CD8-positive, alpha-beta memory T cell (primary cell): Measurements from ENCODE around the gene SPTY2D1. TPM values are rescaled to one million over a fixed set of nuclear protein-coding genes. Genes with fewer than 3 reads are reported as not detected.
"Not testable (repeated sequence)": the region's sequence is repeated elsewhere in the genome, so short reads cannot be mapped to it uniquely, and the experiment has no call there.

Experiments used
- CTCF ChIA-PET: fragments of 350-600 bp; sonication (Branson Sonifier 250); formaldehyde crosslinking; loops from one replicate; lab custom pipeline; 2021; ENCODE audit warnings: antibody characterized with exemption; lab: Charles Lee
- POLR2A ChIA-PET: fragments of 350-600 bp; sonication (Branson Sonifier 250); formaldehyde crosslinking; loops from one replicate; lab custom pipeline; 2021; ENCODE audit warnings: antibody characterized with exemption; lab: Charles Lee
- DNase-seq, 5 donors: peaks; one replicate each; pipeline versions ENCODE4 v3.0.0 to v3.0.0-alpha.2; 2020 to 2022; ENCODE audit warnings: mixed read lengths in 1 of 5
- H3K27ac ChIP-seq: one replicate; pipeline ENCODE4 v1.7.0; 2013; ENCODE audit warnings: low read depth, mild to moderate bottlenecking, low read length, moderate library complexity
- H3K27me3 ChIP-seq: 2 replicates; pipeline ENCODE4 v1.7.0; 2013; ENCODE audit warnings: low read length, mild to moderate bottlenecking; ENCODE audit not compliant: insufficient read depth, poor library complexity, severe bottlenecking
- H3K36me3 ChIP-seq: 2 replicates; pipeline ENCODE4 v1.7.0; 2013; ENCODE audit warnings: mild to moderate bottlenecking, low read length, moderate library complexity; ENCODE audit not compliant: insufficient read depth
- H3K4me1 ChIP-seq: 2 replicates; pipeline ENCODE4 v1.7.0; 2013; ENCODE audit warnings: mild to moderate bottlenecking, low read length, moderate library complexity; ENCODE audit not compliant: insufficient read depth
- H3K4me3 ChIP-seq: 2 replicates; pipeline ENCODE4 v1.7.0; 2013; ENCODE audit warnings: mild to moderate bottlenecking, low read length
- H3K9me3 ChIP-seq: 2 replicates; pipeline ENCODE4 v1.7.0; 2013; ENCODE audit warnings: mild to moderate bottlenecking, low read length
- H3K27ac Mint-ChIP-seq, 8 donors: one replicate each; pipeline ENCODE4 v1.8.0; 2020 to 2021; ENCODE audit warnings: mixed read lengths in 8 of 8, mild to moderate bottlenecking in 6 of 8, inconsistent platforms in 3 of 8, moderate library complexity in 3 of 8
- H3K27me3 Mint-ChIP-seq, 2 donors: one replicate each; pipeline ENCODE4 v1.8.0; 2020 to 2021; ENCODE audit warnings: mixed read lengths in 2 of 2, mild to moderate bottlenecking in 1 of 2, moderate library complexity in 1 of 2
- H3K36me3 Mint-ChIP-seq, 3 donors: one replicate each; pipeline ENCODE4 v1.8.0; 2020 to 2021; ENCODE audit warnings: mixed read lengths in 3 of 3, inconsistent platforms in 1 of 3, mild to moderate bottlenecking in 1 of 3
- H3K4me1 Mint-ChIP-seq, 3 donors: one replicate each; pipeline ENCODE4 v1.8.0; 2020 to 2021; ENCODE audit warnings: mixed read lengths in 3 of 3, inconsistent platforms in 1 of 3, mild to moderate bottlenecking in 1 of 3
- H3K4me3 Mint-ChIP-seq, 7 donors: one replicate each; pipeline ENCODE4 v1.8.0; 2020 to 2021; ENCODE audit warnings: mixed read lengths in 7 of 7, mild to moderate bottlenecking in 6 of 7, moderate library complexity in 4 of 7, inconsistent platforms in 2 of 7
- H3K9me3 Mint-ChIP-seq, 5 donors: one replicate each; pipeline ENCODE4 v1.8.0; 2020 to 2022; ENCODE audit warnings: mixed read lengths in 5 of 5, mild to moderate bottlenecking in 3 of 5, moderate library complexity in 2 of 5, inconsistent platforms in 1 of 5
- polyA plus RNA-seq: library from polyadenylated mRNA; unstranded; fragments of 300-500 nt; fragmentation: Illumina TruSeq; gene quantifications from one replicate; pipeline ENCODE4 v1.2.3, GENCODE V29; 2021
- total RNA-seq, 2 experiments: library from RNA; stranded (reverse); gene quantifications; one replicate each; pipeline ENCODE4 v1.2.3, GENCODE V29; 2021

Gene SPTY2D1
- total and polyA plus RNA-seq, 3 experiments from 2014 or later, result 10.6 to 27.3 (median 23.7) TPM

DNA sequence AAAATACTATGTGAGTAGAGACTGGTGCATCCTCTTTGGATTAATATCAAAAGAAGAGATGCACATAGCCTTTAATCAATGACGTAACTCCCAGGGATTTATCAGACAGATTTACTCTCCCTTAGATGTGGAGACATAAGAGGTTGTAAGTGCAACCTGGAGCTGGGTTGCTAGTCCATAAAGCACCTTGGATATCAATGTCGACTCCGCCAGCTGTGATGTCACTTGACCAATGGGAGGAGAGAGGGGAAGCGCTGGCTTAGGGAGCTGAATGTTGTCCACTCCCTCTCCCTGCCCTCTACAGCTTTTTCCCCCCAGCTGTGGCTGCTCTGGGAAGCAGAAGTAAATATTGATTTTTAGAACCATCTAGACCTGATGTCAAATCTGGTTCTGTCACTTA lies 35.6 kb upstream of the SPTY2D1 start:
- H3K4me3 Mint-ChIP-seq, result peak overlapping the region in 4 of 7 donors; percentile 2 to 71 (median 36)
- POLR2A ChIA-PET, result no interaction called here
- CTCF ChIA-PET, result interaction anchor here (1.4 to 1.5 kb wide), 3 partner anchors 35 to 62 kb away, joined by 3 to 4 read pairs (median 3); no protein-coding TSS in a partner anchor
- Histone ChIP-seq H3K4me3 (no peak overlapping the region), H3K27me3 (no peaks in the 10 kb centered on the region), H3K4me1 (peaks cover 33% of the 10 kb centered on the region), H3K27ac (no peak overlapping the region), H3K9me3 (no peaks in the 10 kb centered on the region), H3K36me3 (no peaks in the 10 kb centered on the region)
- DNase-seq, result no peak
- H3K4me1 Mint-ChIP-seq, result peaks cover 39 to 57% (median 49%) of the 10 kb centered on the region in 3 donors
- H3K27me3 Mint-ChIP-seq, result peaks cover 0 to 1% of the 10 kb centered on the region in 2 donors
- no peaks in the 10 kb centered on the region for H3K9me3 Mint-ChIP-seq
- no peaks in the 10 kb centered on the region for H3K36me3 Mint-ChIP-seq
- peak overlapping the region; percentile 36 to 92 (median 74) for H3K27ac Mint-ChIP-seq

DNA sequence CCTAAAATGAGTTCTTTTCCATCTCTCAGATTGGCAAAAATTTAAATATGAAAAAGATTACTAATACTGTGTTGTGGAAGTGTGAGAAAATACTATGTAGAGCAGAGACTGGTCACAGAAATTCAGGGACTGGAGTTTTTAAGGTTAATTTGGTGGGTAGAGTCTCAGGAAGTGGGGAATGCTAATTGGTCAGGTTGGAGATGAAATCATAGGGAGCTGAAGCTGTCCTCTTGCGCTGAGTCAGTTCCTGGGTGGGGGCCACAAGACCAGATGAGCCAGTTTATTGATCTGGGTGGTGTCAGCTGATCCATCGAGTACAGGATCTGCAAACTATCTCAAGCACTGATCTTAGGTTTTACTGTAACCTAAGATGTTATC lies 35.1 kb upstream of the SPTY2D1 start:
- no peaks in the 10 kb centered on the region for H3K27me3 ChIP-seq
- no peaks in the 10 kb centered on the region for H3K36me3 ChIP-seq
- no peaks in the 10 kb centered on the region for H3K9me3 ChIP-seq
- peaks cover 33% of the 10 kb centered on the region for H3K4me1 ChIP-seq
- Mint-ChIP-seq H3K4me1 (peaks cover 39 to 57% (median 49%) of the 10 kb centered on the region in 3 donors), H3K9me3 (no peaks in the 10 kb centered on the region), H3K27me3 (peaks cover 0 to 1% of the 10 kb centered on the region in 2 donors), H3K27ac (peak overlapping the region; percentile 40 to 92 (median 74)), H3K36me3 (no peaks in the 10 kb centered on the region), H3K4me3 (peak overlapping the region in 5 of 7 donors; percentile 2 to 71 (median 30))
- H3K27ac ChIP-seq, result no peak overlapping the region
- ChIA-PET CTCF (interaction anchor here (1.4 to 1.5 kb wide), 3 partner anchors 36 to 62 kb away, joined by 3 to 4 read pairs (median 3); no protein-coding TSS in a partner anchor), POLR2A (no interaction called here)
- no peak overlapping the region for H3K4me3 ChIP-seq
- DNase-seq, result no peak

GRCh38 chr11:18668131-18668530 lies 34.0 kb upstream of the SPTY2D1 start:
- Histone ChIP-seq H3K27ac (no peak overlapping the region), H3K4me1 (peaks cover 30% of the 10 kb centered on the region), H3K36me3 (no peaks in the 10 kb centered on the region), H3K9me3 (no peaks in the 10 kb centered on the region), H3K4me3 (no peak overlapping the region), H3K27me3 (no peaks in the 10 kb centered on the region)
- no peak for DNase-seq
- Mint-ChIP-seq H3K4me1 (peaks cover 35 to 53% (median 49%) of the 10 kb centered on the region in 3 donors), H3K27me3 (no peaks in the 10 kb centered on the region), H3K4me3 (peak overlapping the region in 2 of 7 donors; percentile 9 to 49), H3K36me3 (no peaks in the 10 kb centered on the region), H3K27ac (peak overlapping the region in 2 of 8 donors; percentile 78 to 88), H3K9me3 (no peaks in the 10 kb centered on the region)
- CTCF ChIA-PET, result no interaction called here
- POLR2A ChIA-PET, result no interaction called here

- H3K36me3 Mint-ChIP-seq, result not testable (repeated sequence)
Observed at GRCh38 chr11:18665353-18665872, 31.3 kb upstream of the SPTY2D1 start.

GRCh38 chr11:18657673-18658072 lies 23.5 kb upstream of the SPTY2D1 start:
- Histone ChIP-seq H3K36me3 (no peaks in the 10 kb centered on the region), H3K27ac (no peak overlapping the region), H3K27me3 (no peaks in the 10 kb centered on the region), H3K9me3 (no peaks in the 10 kb centered on the region), H3K4me1 (no peaks in the 10 kb centered on the region), H3K4me3 (no peak overlapping the region)
- H3K27ac Mint-ChIP-seq, result no peak overlapping the region
- ChIA-PET CTCF (interaction anchor here (1.6 kb wide), 1 partner anchor 70 kb away, joined by 5 read pairs; no protein-coding TSS in a partner anchor), POLR2A (no interaction called here)
- H3K36me3 Mint-ChIP-seq, result peaks cover 0 to 23% (median 2%) of the 10 kb centered on the region in 3 donors
- no peak overlapping the region for H3K4me3 Mint-ChIP-seq
- peaks cover 0 to 4% (median 0%) of the 10 kb centered on the region in 3 donors for H3K4me1 Mint-ChIP-seq
- H3K27me3 Mint-ChIP-seq, result peaks cover 10 to 22% of the 10 kb centered on the region in 2 donors
- no peak for DNase-seq
- H3K9me3 Mint-ChIP-seq, result peaks cover 0 to 4% (median 0%) of the 10 kb centered on the region in 5 donors

More at GRCh38 chr11:18665353-18665872, 31.3 kb upstream of the SPTY2D1 start:
- H3K9me3 ChIP-seq, H3K27me3 Mint-ChIP-seq, POLR2A ChIA-PET, H3K27me3 ChIP-seq, H3K36me3 ChIP-seq, H3K9me3 Mint-ChIP-seq, CTCF ChIA-PET, H3K4me3 ChIP-seq, DNase-seq, H3K27ac ChIP-seq: not testable (repeated sequence)
- H3K4me1 ChIP-seq, result peaks cover 10% of the 10 kb centered on the region
- H3K27ac Mint-ChIP-seq, result peak overlapping the region in 7 of 8 donors; percentile 75 to 97 (median 91)
- H3K4me3 Mint-ChIP-seq, result peak overlapping the region; percentile 52 to 93 (median 88)
- H3K4me1 Mint-ChIP-seq, result peaks cover 25 to 35% (median 31%) of the 10 kb centered on the region in 3 donors

GRCh38 chr11:18650859-18651557 lies 16.9 kb upstream of the SPTY2D1 start:
- ChIA-PET CTCF (interaction anchor here (1.8 kb wide), 1 partner anchor 111 kb away, joined by 7 read pairs; no protein-coding TSS in a partner anchor), POLR2A (no interaction called here)
- Mint-ChIP-seq H3K27me3 (no peaks in the 10 kb centered on the region), H3K36me3 (no peaks in the 10 kb centered on the region), H3K9me3 (no peaks in the 10 kb centered on the region), H3K27ac (peak overlapping the region in 5 of 8 donors; percentile 31 to 90 (median 76)), H3K4me1 (peaks cover 0 to 9% (median 3%) of the 10 kb centered on the region in 3 donors), H3K4me3 (peak overlapping the region in 1 of 7 donors; percentile 54)
- Histone ChIP-seq H3K4me1 (no peaks in the 10 kb centered on the region), H3K27ac (no peak overlapping the region), H3K36me3 (no peaks in the 10 kb centered on the region), H3K9me3 (no peaks in the 10 kb centered on the region), H3K4me3 (no peak overlapping the region), H3K27me3 (no peaks in the 10 kb centered on the region)
- peak in 4 of 5 donors; percentile 8 to 38 (median 28) for DNase-seq

- Histone ChIP-seq H3K4me3 (no peak overlapping the region), H3K27ac (no peak overlapping the region), H3K27me3 (no peaks in the 10 kb centered on the region), H3K4me1 (no peaks in the 10 kb centered on the region), H3K36me3 (no peaks in the 10 kb centered on the region), H3K9me3 (no peaks in the 10 kb centered on the region)
- CTCF ChIA-PET, result interaction anchor here (0.9 kb wide), 1 partner anchor 110 kb away, joined by 3 read pairs; no protein-coding TSS in a partner anchor
- Mint-ChIP-seq H3K27ac (peak overlapping the region in 2 of 8 donors; percentile 3 to 13), H3K27me3 (no peaks in the 10 kb centered on the region), H3K36me3 (no peaks in the 10 kb centered on the region), H3K4me3 (peak overlapping the region in 1 of 7 donors; percentile 54), H3K9me3 (no peaks in the 10 kb centered on the region), H3K4me1 (peaks cover 0 to 9% (median 3%) of the 10 kb centered on the region in 3 donors)
- no peak for DNase-seq
- POLR2A ChIA-PET, result interaction anchor here (0.6 kb wide), 1 partner anchor 268 kb away, joined by 6 read pairs; no protein-coding TSS in a partner anchor
Observed at GRCh38 chr11:18650353-18650752, 16.2 kb upstream of the SPTY2D1 start.

DNA sequence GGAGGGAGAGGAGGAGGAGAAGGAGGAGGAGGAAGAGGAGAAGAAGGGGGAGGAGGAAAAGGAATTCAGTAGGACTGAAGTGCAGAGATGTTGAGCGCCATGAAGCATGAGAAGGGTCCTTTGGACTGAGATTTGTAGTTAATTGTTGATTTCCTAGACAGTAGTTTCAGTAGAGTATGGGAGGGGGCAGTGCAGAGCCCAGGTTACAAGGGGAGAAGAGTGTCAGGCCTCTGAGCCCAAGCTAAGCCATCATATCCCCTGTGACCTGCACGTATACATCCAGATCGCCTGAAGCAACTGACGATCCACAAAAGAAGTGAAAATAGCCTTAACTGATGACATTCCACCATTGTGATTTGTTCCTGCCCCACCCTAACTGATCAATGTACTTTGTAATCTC lies 8.9 kb upstream of the SPTY2D1 start:
- H3K27ac Mint-ChIP-seq, result peak overlapping the region in 1 of 8 donors; percentile 77
- H3K27me3 Mint-ChIP-seq, result peaks cover 11 to 22% of the 10 kb centered on the region in 2 donors
- H3K9me3 Mint-ChIP-seq, H3K4me3 Mint-ChIP-seq, H3K4me1 ChIP-seq, H3K4me1 Mint-ChIP-seq, H3K4me3 ChIP-seq, POLR2A ChIA-PET, H3K9me3 ChIP-seq, DNase-seq, H3K36me3 Mint-ChIP-seq, H3K27me3 ChIP-seq, CTCF ChIA-PET, H3K27ac ChIP-seq, H3K36me3 ChIP-seq: not testable (repeated sequence)
